ENCODE measurements around the gene CYP17A1. TPM values are rescaled to one million over a fixed set of nuclear protein-coding genes. Genes with fewer than 3 reads are reported as not detected.

CYP17A1 gene
- total RNA-seq, 3 donors from 2014 or later (not counting 1 experiment from before 2014, with no cell fraction given) = not detected

GRCh38 chr10:102814873-102815661 is 22.1 kb downstream of the CYP17A1 start:
- no peak for DNase-seq
- ATAC-seq = no peak
- Histone ChIP-seq H3K27ac (ENCODE audit: low read length) (peak overlapping the region; percentile 61), H3K4me1 (ENCODE audit: control insufficient read depth, insufficient read depth, low read length) (peaks cover 72% of the 10 kb centered on the region), H3K4me3 (ENCODE audit: low read length) (no peak overlapping the region), H3K36me3 (ENCODE audit: control insufficient read depth, insufficient read depth, low read length) (peaks cover 30% of the 10 kb centered on the region), H3K9me3 (ENCODE audit: control insufficient read depth, insufficient read depth, low read length) (no peaks in the 10 kb centered on the region), H3K27me3 (ENCODE audit: control insufficient read depth, insufficient read depth, low read length) (no peaks in the 10 kb centered on the region)
- Mint-ChIP-seq H3K9me3 (no peaks in the 10 kb centered on the region), H3K27ac (peak overlapping the region; percentile 81 to 85), H3K36me3 (no peaks in the 10 kb centered on the region), H3K4me1 (peaks cover 45 to 60% of the 10 kb centered on the region in 2 donors), H3K4me3 (peak overlapping the region; percentile 45), H3K27me3 (ENCODE audit: low read depth in 2 of 2) (no peaks in the 10 kb centered on the region)
- TF ChIP-seq CTCF (IDR thresholded peaks at IDR 0.05) = no peak
- intact Hi-C loops (cut with micrococcal nuclease) = no loop called here
- WGBS (ENCODE audit: insufficient coverage) = 94% methylated on average over 23 of the region's 23 CpGs

GRCh38 chr10:102814453-102814871 is 22.8 kb downstream of the CYP17A1 start:
- Histone ChIP-seq H3K27me3 (ENCODE audit: control insufficient read depth, insufficient read depth, low read length) (no peaks in the 10 kb centered on the region), H3K9me3 (ENCODE audit: control insufficient read depth, insufficient read depth, low read length) (no peaks in the 10 kb centered on the region), H3K27ac (ENCODE audit: low read length) (peak overlapping the region; percentile 16), H3K36me3 (ENCODE audit: control insufficient read depth, insufficient read depth, low read length) (peaks cover 34% of the 10 kb centered on the region), H3K4me3 (ENCODE audit: low read length) (no peak overlapping the region), H3K4me1 (ENCODE audit: control insufficient read depth, insufficient read depth, low read length) (peaks cover 69% of the 10 kb centered on the region)
- TF ChIP-seq CTCF (IDR thresholded peaks at IDR 0.05) = no peak
- no peaks in the 10 kb centered on the region for H3K27me3 Mint-ChIP-seq (ENCODE audit: low read depth in 2 of 2)
- peaks cover 45 to 58% of the 10 kb centered on the region in 2 donors for H3K4me1 Mint-ChIP-seq
- no peaks in the 10 kb centered on the region for H3K36me3 Mint-ChIP-seq
- ATAC-seq = peak; percentile 46 to 79 (median 75)
- 68% methylated on average over 5 of the region's 8 CpGs for WGBS (ENCODE audit: insufficient coverage)
- H3K9me3 Mint-ChIP-seq = no peaks in the 10 kb centered on the region
- H3K27ac Mint-ChIP-seq = peak overlapping the region; percentile 81 to 85
- DNase-seq = no peak
- intact Hi-C loops (cut with micrococcal nuclease) = no loop called here
- H3K4me3 Mint-ChIP-seq = peak overlapping the region; percentile 45

GRCh38 chr10:102813734-102814452 is 23.3 kb downstream of the CYP17A1 start:
- peaks cover 45 to 57% of the 10 kb centered on the region in 2 donors for H3K4me1 Mint-ChIP-seq
- peaks cover 34% of the 10 kb centered on the region for H3K36me3 ChIP-seq (ENCODE audit: control insufficient read depth, insufficient read depth, low read length)
- no peaks in the 10 kb centered on the region for H3K9me3 ChIP-seq (ENCODE audit: control insufficient read depth, insufficient read depth, low read length)
- peak overlapping the region; percentile 16 for H3K27ac ChIP-seq (ENCODE audit: low read length)
- no peak overlapping the region for H3K4me3 ChIP-seq (ENCODE audit: low read length)
- DNase-seq (no peak), ATAC-seq (peak; percentile 43 to 58 (median 46))
- no peaks in the 10 kb centered on the region for H3K36me3 Mint-ChIP-seq
- WGBS (ENCODE audit: insufficient coverage) = 76% methylated on average over 16 of the region's 16 CpGs
- no peak for TF ChIP-seq CTCF (IDR thresholded peaks at IDR 0.05)
- peaks cover 64% of the 10 kb centered on the region for H3K4me1 ChIP-seq (ENCODE audit: control insufficient read depth, insufficient read depth, low read length)
- intact Hi-C loops (cut with micrococcal nuclease) = no loop called here
- no peaks in the 10 kb centered on the region for H3K27me3 ChIP-seq (ENCODE audit: control insufficient read depth, insufficient read depth, low read length)
- peak overlapping the region; percentile 81 to 85 for H3K27ac Mint-ChIP-seq
- H3K9me3 Mint-ChIP-seq = no peaks in the 10 kb centered on the region
- peak overlapping the region; percentile 45 for H3K4me3 Mint-ChIP-seq
- no peaks in the 10 kb centered on the region for H3K27me3 Mint-ChIP-seq (ENCODE audit: low read depth in 2 of 2)
